Fibroblast of lung (primary cell): ENCODE data around the gene TF. TPM values are rescaled to one million over a fixed set of nuclear protein-coding genes. Genes with fewer than 3 reads are reported as not detected.

ENCODE experiments used
- DNase-seq, 2 donors: peaks; one replicate each; pipeline versions ENCODE4 v3.0.0 to v3.0.0-alpha.2; 2010; ENCODE audit warnings: low read depth in 2 of 2
- H2AFZ ChIP-seq: 2 replicates; pipeline ENCODE4 v1.5.1; 2012; ENCODE audit warnings: low read length, control low read depth, inconsistent platforms
- H3K27ac ChIP-seq: 2 replicates; pipeline ENCODE4 v1.5.1; 2011; ENCODE audit warnings: low read length, control low read depth; ENCODE audit not compliant: insufficient read depth
- H3K27me3 ChIP-seq: 2 replicates; pipeline ENCODE4 v1.5.1; 2011; ENCODE audit warnings: mild to moderate bottlenecking, low read length; ENCODE audit not compliant: control insufficient read depth, insufficient read depth
- H3K36me3 ChIP-seq: 2 replicates; pipeline ENCODE4 v1.5.1; 2011; ENCODE audit warnings: low read length; ENCODE audit not compliant: control insufficient read depth, insufficient read depth
- H3K4me1 ChIP-seq: 2 replicates; pipeline ENCODE4 v1.5.1; 2011; ENCODE audit warnings: low read length; ENCODE audit not compliant: control insufficient read depth, insufficient read depth; ENCODE audit errors: extremely low read depth
- H3K4me2 ChIP-seq: 2 replicates; pipeline ENCODE4 v1.5.1; 2011; ENCODE audit warnings: low read length, control low read depth; ENCODE audit not compliant: insufficient read depth; ENCODE audit errors: extremely low read depth
- H3K4me3 ChIP-seq, 4 experiments: fragments of 200-600 bp in 1 of 4; sonication (generic) in 1 of 4; replicated peaks in 1 of 4; 2 replicates each; pipeline ENCODE4 v1.5.1; 2011 to 2016; ENCODE audit warnings: low read length in 4 of 4, low read depth in 3 of 4, mild to moderate bottlenecking in 3 of 4, control low read depth in 2 of 4, inconsistent platforms in 1 of 4, mixed read lengths in 1 of 4; ENCODE audit not compliant: insufficient read depth in 1 of 4; ENCODE audit errors: control extremely low read depth in 1 of 4
- H3K79me2 ChIP-seq: 2 replicates; pipeline ENCODE4 v1.5.1; 2012; ENCODE audit warnings: mild to moderate bottlenecking, low read length, inconsistent platforms; ENCODE audit not compliant: control insufficient read depth, insufficient read depth
- H3K9ac ChIP-seq: 2 replicates; pipeline ENCODE4 v1.5.1; 2011; ENCODE audit warnings: mild to moderate bottlenecking, low read length, control low read depth; ENCODE audit not compliant: insufficient read depth
- H3K9me3 ChIP-seq: 2 replicates; pipeline ENCODE4 v1.5.1; 2012; ENCODE audit warnings: low read depth, low read length; ENCODE audit not compliant: control insufficient read depth, insufficient read depth
- H4K20me1 ChIP-seq: 2 replicates; pipeline ENCODE4 v1.5.1; 2011; ENCODE audit warnings: low read length; ENCODE audit not compliant: control insufficient read depth, insufficient read depth; ENCODE audit errors: extremely low read depth
- CTCF ChIP-seq, 2 donors: IDR thresholded peaks in 1 of 2; conservative IDR thresholded peaks in 1 of 2; 1 replicate in 1 of 2; 2 replicates in 1 of 2; pipeline ENCODE4 v1.5.1; 2011 to 2012; ENCODE audit warnings: low read length in 2 of 2, control low read depth in 1 of 2, inconsistent platforms in 1 of 2, low read depth in 1 of 2, mild to moderate bottlenecking in 1 of 2
- EZH2 ChIP-seq: IDR thresholded peaks from 2 replicates; pipeline ENCODE4 v1.5.1; 2012; ENCODE audit warnings: low read length, control low read depth, mild to moderate bottlenecking; ENCODE audit errors: missing control alignments
- polyA plus RNA-seq, 2 donors: library from polyadenylated mRNA; depleted of rRNA in 1 of 2; stranded (reverse) in 1 of 2; unstranded in 1 of 2; fragments of >200 nt; gene quantifications; 2 replicates each; pipeline ENCODE4 v1.2.1, GENCODE V29; 2011 to 2012; ENCODE audit warnings: missing spikeins in 1 of 2
- total RNA-seq: library from RNA; depleted of rRNA; stranded (reverse); fragments of >200 nt; gene quantifications from 2 replicates; pipeline ENCODE4 v1.2.1, GENCODE V29; 2014

Gene TF
- total and polyA plus RNA-seq, 2 donors (not counting 1 experiment from before 2014, with no cell fraction given), result 0.05 to 0.33 TPM

GRCh38 chr3:133699903-133700302 lies 46.3 kb upstream of the TF start:
- no peaks in the 10 kb centered on the region for H3K79me2 ChIP-seq
- no peak overlapping the region for H3K27ac ChIP-seq
- DNase-seq, result no peak
- H3K9me3 ChIP-seq, result no peaks in the 10 kb centered on the region
- H3K27me3 ChIP-seq, result no peaks in the 10 kb centered on the region
- no peak overlapping the region for H3K9ac ChIP-seq
- H4K20me1 ChIP-seq, result no peaks in the 10 kb centered on the region
- H3K4me3 ChIP-seq, result no peak overlapping the region
- TF ChIP-seq EZH2 (no peak), CTCF (conservative IDR thresholded peaks at IDR 0.05 in 1 of 2, IDR thresholded peaks at IDR 0.05 in 1 of 2; ENCODE audit: low read depth in 1 of 2, low read length in 2 of 2) (no peak)
- H3K36me3 ChIP-seq, result no peaks in the 10 kb centered on the region
- H3K4me1 ChIP-seq, result no peaks in the 10 kb centered on the region
- no peak overlapping the region for H2AFZ ChIP-seq
- H3K4me2 ChIP-seq, result no peak overlapping the region

GRCh38 chr3:133700351-133700750 lies 45.8 kb upstream of the TF start:
- Histone ChIP-seq H3K9me3 (no peaks in the 10 kb centered on the region), H3K27me3 (no peaks in the 10 kb centered on the region), H3K4me1 (no peaks in the 10 kb centered on the region), H3K36me3 (no peaks in the 10 kb centered on the region), H3K9ac (no peak overlapping the region), H3K79me2 (no peaks in the 10 kb centered on the region), H3K4me2 (no peak overlapping the region), H3K4me3 (no peak overlapping the region), H3K27ac (no peak overlapping the region), H2AFZ (no peak overlapping the region), H4K20me1 (no peaks in the 10 kb centered on the region)
- no peak for TF ChIP-seq EZH2
- TF ChIP-seq CTCF (conservative IDR thresholded peaks at IDR 0.05 in 1 of 2, IDR thresholded peaks at IDR 0.05 in 1 of 2; ENCODE audit: low read depth in 1 of 2, low read length in 2 of 2), result no peak
- DNase-seq, result no peak

GRCh38 chr3:133701435-133702358 lies 44.5 kb upstream of the TF start:
- no peaks in the 10 kb centered on the region for H4K20me1 ChIP-seq
- H3K79me2 ChIP-seq, result no peaks in the 10 kb centered on the region
- DNase-seq, result no peak
- no peak overlapping the region for H3K27ac ChIP-seq
- no peaks in the 10 kb centered on the region for H3K9me3 ChIP-seq
- H3K4me2 ChIP-seq, result no peak overlapping the region
- H3K4me3 ChIP-seq, result no peak overlapping the region
- no peaks in the 10 kb centered on the region for H3K36me3 ChIP-seq
- H2AFZ ChIP-seq, result no peak overlapping the region
- no peaks in the 10 kb centered on the region for H3K4me1 ChIP-seq
- H3K27me3 ChIP-seq, result no peaks in the 10 kb centered on the region
- no peak overlapping the region for H3K9ac ChIP-seq
- TF ChIP-seq CTCF (conservative IDR thresholded peaks at IDR 0.05 in 1 of 2, IDR thresholded peaks at IDR 0.05 in 1 of 2; ENCODE audit: low read depth in 1 of 2, low read length in 2 of 2), result no peak
- TF ChIP-seq EZH2, result no peak
